Measurements from ENCODE around the gene PLXNA2.

PLXNA2 gene

GRCh38 chr1:208117826-208118225 lies 126.4 kb downstream of the PLXNA2 start:
- no peak for DNase-seq (ENCODE audit: low read depth)

GRCh38 chr1:208117409-208117808 lies 126.8 kb downstream of the PLXNA2 start:
- no peak for DNase-seq (ENCODE audit: low read depth)

- no peak for DNase-seq (ENCODE audit: low read depth)
Measured at GRCh38 chr1:208115924-208116640, 128.1 kb downstream of the PLXNA2 start.

GRCh38 chr1:208113011-208113410 lies 131.2 kb downstream of the PLXNA2 start:
- no peak for DNase-seq (ENCODE audit: low read depth)

- no peak for DNase-seq (ENCODE audit: low read depth)
Measured at GRCh38 chr1:208112401-208112800, 131.8 kb downstream of the PLXNA2 start.

- DNase-seq (ENCODE audit: low read depth), result no peak
Measured at GRCh38 chr1:208111646-208112190, 132.5 kb downstream of the PLXNA2 start.

- no peak for DNase-seq (ENCODE audit: low read depth)
Measured at GRCh38 chr1:208110296-208110695, 133.9 kb downstream of the PLXNA2 start.

GRCh38 chr1:208108646-208109330 lies 135.4 kb downstream of the PLXNA2 start:
- no peak for DNase-seq (ENCODE audit: low read depth)

- no peak for DNase-seq (ENCODE audit: low read depth)
Measured at GRCh38 chr1:208108213-208108608, 136.0 kb downstream of the PLXNA2 start.

- DNase-seq (ENCODE audit: low read depth), result no peak
Measured at GRCh38 chr1:208107425-208108212, 136.6 kb downstream of the PLXNA2 start.

GRCh38 chr1:208106218-208106617 lies 138.0 kb downstream of the PLXNA2 start:
- no peak for DNase-seq (ENCODE audit: low read depth)

- DNase-seq (ENCODE audit: low read depth), result no peak
Measured at GRCh38 chr1:208105756-208106155, 138.4 kb downstream of the PLXNA2 start.

GRCh38 chr1:208103597-208104513 lies 140.3 kb downstream of the PLXNA2 start:
- no peak for DNase-seq (ENCODE audit: low read depth)

- no peak for DNase-seq (ENCODE audit: low read depth)
Measured at GRCh38 chr1:208101661-208102431, 142.3 kb downstream of the PLXNA2 start.

- DNase-seq (ENCODE audit: low read depth), result no peak
Measured at GRCh38 chr1:208100906-208101305, 143.3 kb downstream of the PLXNA2 start.

GRCh38 chr1:208100106-208100505 lies 144.1 kb downstream of the PLXNA2 start:
- DNase-seq (ENCODE audit: low read depth), result no peak

- DNase-seq (ENCODE audit: low read depth), result no peak
Measured at GRCh38 chr1:208098773-208099172, 145.4 kb downstream of the PLXNA2 start.

- peak; percentile 2 for DNase-seq (ENCODE audit: low read depth)
Measured at GRCh38 chr1:208093754-208094719, 150.1 kb downstream of the PLXNA2 start.

- DNase-seq (ENCODE audit: low read depth), result no peak
Measured at GRCh38 chr1:208093046-208093445, 151.1 kb downstream of the PLXNA2 start.

Measured in stimulated activated CD8-positive, alpha-beta memory T cell treated with anti-CD3 and anti-CD28 coated beads, Interleukin-12 subunit alpha, Interleukin-12 subunit beta, amount 100 ng/mL, for 4 hours (primary cell).